Skeletal muscle tissue (tissue), 4 donors: Measurements from ENCODE around the gene TGM2. TPM values are rescaled to one million over a fixed set of nuclear protein-coding genes. Genes with fewer than 3 reads are reported as not detected.
A peak's percentile ranks its signal among the peaks of the same experiment; 100 is the strongest.

Source experiments
- H3K27ac ChIP-seq: one replicate; pipeline ENCODE4 v1.7.0; 2013; ENCODE audit warnings: mild to moderate bottlenecking, low read depth, low read length, inconsistent platforms
- H3K27me3 ChIP-seq, 3 donors: one replicate each; pipeline ENCODE4 v1.7.0; 2013; ENCODE audit warnings: low read length in 3 of 3; ENCODE audit not compliant: control insufficient read depth in 3 of 3, insufficient read depth in 3 of 3
- H3K36me3 ChIP-seq, 3 donors: one replicate each; pipeline ENCODE4 v1.7.0; 2013; ENCODE audit warnings: low read length in 3 of 3; ENCODE audit not compliant: control insufficient read depth in 3 of 3, insufficient read depth in 3 of 3
- H3K4me1 ChIP-seq, 3 donors: one replicate each; pipeline ENCODE4 v1.7.0; 2013; ENCODE audit warnings: low read length in 3 of 3, mild to moderate bottlenecking in 3 of 3; ENCODE audit not compliant: control insufficient read depth in 3 of 3, insufficient read depth in 3 of 3
- H3K4me3 ChIP-seq, 3 donors: one replicate each; pipeline ENCODE4 v1.7.0; 2013; ENCODE audit warnings: low read length in 3 of 3
- H3K9ac ChIP-seq, 3 donors: one replicate each; pipeline ENCODE4 v1.7.0; 2013; ENCODE audit warnings: low read length in 3 of 3, mild to moderate bottlenecking in 3 of 3, moderate library complexity in 2 of 3, low read depth in 1 of 3
- H3K9me3 ChIP-seq, 3 donors: one replicate each; pipeline ENCODE4 v1.7.0; 2013; ENCODE audit warnings: low read length in 3 of 3; ENCODE audit not compliant: control insufficient read depth in 3 of 3
- total RNA-seq: library from RNA; depleted of rRNA; stranded (reverse); fragments of >200 nt; gene quantifications from one replicate; pipeline ENCODE4 v1.2.3, GENCODE V29; 2014
- donor health status: Osteomylitis.

TGM2 gene
- total RNA-seq, 1 donor from 2014 or later: 7.3 TPM

GRCh38 chr20:38135271-38135650 lies 29.8 kb downstream of the TGM2 start:
- Histone ChIP-seq H3K9me3 (no peaks in the 10 kb centered on the region), H3K36me3 (peaks cover 0 to 79% (median 27%) of the 10 kb centered on the region in 3 donors), H3K27me3 (no peaks in the 10 kb centered on the region), H3K4me3 (no peak overlapping the region), H3K4me1 (peaks cover 14 to 17% (median 15%) of the 10 kb centered on the region in 3 donors), H3K27ac (peak overlapping the region; percentile 36), H3K9ac (no peak overlapping the region)

- H3K4me3 ChIP-seq: no peak overlapping the region
- no peak overlapping the region for H3K9ac ChIP-seq
- peaks cover 0 to 80% (median 25%) of the 10 kb centered on the region in 3 donors for H3K36me3 ChIP-seq
Observed at GRCh38 chr20:38134427-38135270, 30.4 kb downstream of the TGM2 start.

GRCh38 chr20:38133680-38134426 lies 31.2 kb downstream of the TGM2 start:
- no peaks in the 10 kb centered on the region for H3K27me3 ChIP-seq
- H3K4me1 ChIP-seq: peaks cover 14 to 17% (median 15%) of the 10 kb centered on the region in 3 donors
- no peak overlapping the region for H3K27ac ChIP-seq
- no peak overlapping the region for H3K4me3 ChIP-seq
- no peak overlapping the region for H3K9ac ChIP-seq
- no peaks in the 10 kb centered on the region for H3K9me3 ChIP-seq
- H3K36me3 ChIP-seq: peaks cover 0 to 72% (median 21%) of the 10 kb centered on the region in 3 donors

More at GRCh38 chr20:38134427-38135270, 30.4 kb downstream of the TGM2 start:
- H3K4me1 ChIP-seq: peaks cover 14 to 17% (median 15%) of the 10 kb centered on the region in 3 donors
- peak overlapping the region; percentile 36 for H3K27ac ChIP-seq
- H3K9me3 ChIP-seq: no peaks in the 10 kb centered on the region
- H3K27me3 ChIP-seq: no peaks in the 10 kb centered on the region

GRCh38 chr20:38132910-38133501 lies 32.1 kb downstream of the TGM2 start:
- no peak overlapping the region for H3K4me3 ChIP-seq
- H3K9me3 ChIP-seq: no peaks in the 10 kb centered on the region
- H3K9ac ChIP-seq: no peak overlapping the region
- H3K27me3 ChIP-seq: no peaks in the 10 kb centered on the region
- H3K27ac ChIP-seq: no peak overlapping the region
- H3K4me1 ChIP-seq: peaks cover 15 to 17% (median 17%) of the 10 kb centered on the region in 3 donors
- H3K36me3 ChIP-seq: peaks cover 0 to 64% (median 19%) of the 10 kb centered on the region in 3 donors

DNA sequence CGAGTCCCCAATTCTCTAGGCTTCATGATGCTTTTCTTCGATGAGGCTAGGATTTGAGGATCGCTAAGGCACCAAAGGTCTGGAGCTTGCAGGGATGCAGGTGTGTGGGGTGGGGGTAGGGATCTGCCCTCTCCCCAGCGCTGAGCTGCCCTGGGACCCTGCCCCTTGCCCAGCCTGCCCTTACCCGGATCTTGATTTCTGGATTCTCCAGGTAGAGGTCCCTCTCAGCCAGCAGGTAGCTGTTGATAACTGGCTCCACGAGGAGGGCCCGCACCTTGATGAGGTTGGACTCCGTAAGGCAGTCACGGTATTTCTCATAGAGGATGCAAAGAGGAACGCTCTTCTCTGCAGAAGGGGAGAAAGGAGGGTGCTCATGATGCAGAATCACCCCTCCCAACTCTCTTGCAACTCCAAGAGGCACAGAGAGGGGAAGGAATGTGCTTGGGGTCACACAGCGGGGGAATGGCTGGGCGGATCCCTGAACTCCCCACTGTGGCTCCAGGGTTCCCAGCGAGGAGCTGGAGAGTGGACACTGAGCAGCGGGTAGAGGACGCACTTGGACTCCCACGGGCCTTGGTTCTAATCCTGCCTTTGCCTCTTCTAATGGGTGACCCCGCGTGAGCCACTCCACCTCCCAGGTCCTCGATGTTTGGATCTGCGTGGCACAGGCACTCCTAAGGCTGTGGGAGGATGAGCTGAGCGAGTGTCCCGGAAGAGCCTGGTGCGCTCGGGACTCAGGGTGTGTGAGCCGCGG lies 32.7 kb downstream of the TGM2 start:
- Histone ChIP-seq H3K9ac (no peak overlapping the region), H3K27ac (no peak overlapping the region), H3K9me3 (no peaks in the 10 kb centered on the region), H3K4me1 (peaks cover 16 to 20% (median 18%) of the 10 kb centered on the region in 3 donors), H3K36me3 (peaks cover 0 to 57% (median 13%) of the 10 kb centered on the region in 3 donors), H3K4me3 (no peak overlapping the region), H3K27me3 (no peaks in the 10 kb centered on the region)

DNA sequence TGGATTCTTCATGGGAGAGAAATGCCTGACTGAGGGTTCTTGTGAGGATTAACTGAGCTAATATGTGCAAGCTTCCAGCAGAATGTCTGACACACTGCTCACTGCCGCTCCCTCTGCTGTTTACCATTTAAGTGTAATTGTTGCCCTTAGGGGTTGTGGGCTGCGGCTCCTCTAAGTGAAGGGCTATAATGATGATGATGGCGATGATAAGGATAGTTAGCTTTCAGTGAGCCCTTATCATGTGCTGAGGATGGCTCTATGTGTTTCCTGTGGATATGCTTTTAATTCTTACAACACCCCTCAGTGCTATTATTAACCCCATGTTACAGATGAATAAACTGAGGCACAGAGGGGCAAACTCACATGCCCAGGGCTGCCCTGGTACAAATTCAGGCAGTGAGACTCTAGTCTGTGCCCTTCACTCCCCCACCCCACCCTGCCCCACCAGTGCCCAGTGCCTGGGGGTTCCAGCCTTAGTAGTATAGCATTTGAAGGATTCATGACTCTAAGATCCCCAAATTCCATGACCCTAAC lies 33.4 kb downstream of the TGM2 start:
- Histone ChIP-seq H3K4me1 (peaks cover 23 to 27% (median 25%) of the 10 kb centered on the region in 3 donors), H3K9me3 (no peaks in the 10 kb centered on the region), H3K27me3 (no peaks in the 10 kb centered on the region), H3K27ac (no peak overlapping the region), H3K36me3 (peaks cover 0 to 53% (median 13%) of the 10 kb centered on the region in 3 donors), H3K4me3 (no peak overlapping the region), H3K9ac (no peak overlapping the region)

- Histone ChIP-seq H3K27me3 (no peaks in the 10 kb centered on the region), H3K27ac (no peak overlapping the region), H3K9ac (no peak overlapping the region), H3K36me3 (peaks cover 0 to 46% (median 9%) of the 10 kb centered on the region in 3 donors), H3K9me3 (no peaks in the 10 kb centered on the region), H3K4me1 (peaks cover 29 to 34% (median 32%) of the 10 kb centered on the region in 3 donors), H3K4me3 (no peak overlapping the region)
Observed at GRCh38 chr20:38130687-38131587, 34.1 kb downstream of the TGM2 start.

DNA sequence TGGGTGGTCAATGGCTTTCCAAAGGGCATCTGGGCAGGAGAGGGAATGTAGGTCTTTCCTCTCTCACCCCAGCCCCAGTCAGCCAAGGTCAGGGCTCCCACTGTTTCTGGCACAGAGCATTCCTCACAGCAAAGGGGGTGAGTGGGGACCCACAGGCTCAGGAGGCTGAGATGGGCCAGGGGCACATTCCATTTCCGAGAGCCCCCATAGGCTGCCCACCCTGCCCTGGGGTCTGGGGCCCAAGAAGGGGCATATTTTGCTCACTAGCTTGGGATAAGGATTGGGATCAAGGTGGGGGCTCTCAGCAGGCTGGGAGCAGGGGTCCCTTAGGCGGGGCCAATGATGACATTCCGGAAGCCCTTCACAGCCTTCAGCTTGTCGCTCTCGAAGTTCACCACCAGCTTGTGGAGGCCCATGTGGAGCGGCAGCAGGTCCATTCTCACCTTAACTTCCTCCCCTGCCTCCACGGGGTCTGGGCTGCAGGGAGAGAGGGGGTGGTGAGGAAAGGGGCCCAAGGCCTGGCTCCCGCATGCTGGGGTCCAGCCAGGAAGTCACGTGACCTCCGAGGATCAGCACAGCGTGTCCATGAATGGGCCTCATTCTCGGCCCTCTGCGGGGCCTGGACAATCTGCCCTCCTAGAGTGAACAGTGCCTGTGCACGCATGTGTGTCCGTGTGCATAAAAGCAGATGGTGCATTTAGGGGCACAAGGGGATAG lies 35.0 kb downstream of the TGM2 start:
- H3K27ac ChIP-seq: no peak overlapping the region
- H3K36me3 ChIP-seq: peaks cover 0 to 38% (median 9%) of the 10 kb centered on the region in 3 donors
- H3K4me1 ChIP-seq: peaks cover 28 to 37% (median 32%) of the 10 kb centered on the region in 3 donors
- H3K27me3 ChIP-seq: no peaks in the 10 kb centered on the region
- H3K9me3 ChIP-seq: no peaks in the 10 kb centered on the region
- no peak overlapping the region for H3K9ac ChIP-seq
- H3K4me3 ChIP-seq: no peak overlapping the region
